ENCODE measurements around the gene KLK6. TPM values are rescaled to one million over a fixed set of nuclear protein-coding genes. Genes with fewer than 3 reads are reported as not detected.

Gene KLK6
- total RNA-seq (ENCODE audit: low replicate concordance), result 5.0 and 5.5 TPM in 2 replicates
- long read RNA-seq, transcript KLK6-202 (6 exons, 1,708 nt), result major isoform, 6 of 7 reads
- long read RNA-seq, partial matches to known transcripts, result 1 of 7 reads
- long read RNA-seq, other reads (novel, unspliced or antisense), result 0 of 7 reads

DNA sequence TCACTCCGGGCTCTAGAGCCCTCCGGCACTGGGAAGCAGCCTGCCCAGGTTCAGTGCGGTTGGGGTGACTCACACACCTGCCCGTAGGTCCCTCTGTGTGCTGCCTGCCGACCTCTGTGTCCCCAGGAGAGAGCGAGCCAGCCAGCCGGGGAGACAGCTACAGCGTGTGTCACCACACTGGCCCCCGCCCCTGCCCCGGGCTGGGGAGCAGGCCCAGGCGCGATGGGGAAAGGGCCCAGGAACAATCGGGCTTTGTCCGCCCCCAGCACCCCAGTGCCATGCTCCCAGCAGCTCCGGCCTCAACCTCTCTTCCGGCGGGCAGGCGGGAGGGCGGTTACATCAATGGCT is at the start of gene KLK6:
Gene KLK6, minus strand, starts transcription at position 179 of the 348 bp plus-strand sequence. CDS start 1,487 bp downstream, outside the sequence.
- Mint-ChIP-seq H3K36me3 (no peaks in the 10 kb centered on the region), H3K27ac (no peak within 1 kb of the TSS), H3K4me3 (no peak within 1 kb of the TSS), H3K27me3 (peaks cover 10% of the 10 kb centered on the region), H3K9me3 (no peaks in the 10 kb centered on the region), H3K4me1 (ENCODE audit: unreplicated experiment) (peaks cover 8% of the 10 kb centered on the region)
- DNase-seq (ENCODE audit: extremely low spot score, unreplicated experiment), result no peak
- TF ChIP-seq, protein P1, sequence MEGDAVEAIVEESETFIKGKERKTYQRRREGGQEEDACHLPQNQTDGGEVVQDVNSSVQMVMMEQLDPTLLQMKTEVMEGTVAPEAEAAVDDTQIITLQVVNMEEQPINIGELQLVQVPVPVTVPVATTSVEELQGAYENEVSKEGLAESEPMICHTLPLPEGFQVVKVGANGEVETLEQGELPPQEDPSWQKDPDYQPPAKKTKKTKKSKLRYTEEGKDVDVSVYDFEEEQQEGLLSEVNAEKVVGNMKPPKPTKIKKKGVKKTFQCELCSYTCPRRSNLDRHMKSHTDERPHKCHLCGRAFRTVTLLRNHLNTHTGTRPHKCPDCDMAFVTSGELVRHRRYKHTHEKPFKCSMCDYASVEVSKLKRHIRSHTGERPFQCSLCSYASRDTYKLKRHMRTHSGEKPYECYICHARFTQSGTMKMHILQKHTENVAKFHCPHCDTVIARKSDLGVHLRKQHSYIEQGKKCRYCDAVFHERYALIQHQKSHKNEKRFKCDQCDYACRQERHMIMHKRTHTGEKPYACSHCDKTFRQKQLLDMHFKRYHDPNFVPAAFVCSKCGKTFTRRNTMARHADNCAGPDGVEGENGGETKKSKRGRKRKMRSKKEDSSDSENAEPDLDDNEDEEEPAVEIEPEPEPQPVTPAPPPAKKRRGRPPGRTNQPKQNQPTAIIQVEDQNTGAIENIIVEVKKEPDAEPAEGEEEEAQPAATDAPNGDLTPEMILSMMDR (conservative IDR thresholded peaks at IDR 0.05), result no peak

DNA sequence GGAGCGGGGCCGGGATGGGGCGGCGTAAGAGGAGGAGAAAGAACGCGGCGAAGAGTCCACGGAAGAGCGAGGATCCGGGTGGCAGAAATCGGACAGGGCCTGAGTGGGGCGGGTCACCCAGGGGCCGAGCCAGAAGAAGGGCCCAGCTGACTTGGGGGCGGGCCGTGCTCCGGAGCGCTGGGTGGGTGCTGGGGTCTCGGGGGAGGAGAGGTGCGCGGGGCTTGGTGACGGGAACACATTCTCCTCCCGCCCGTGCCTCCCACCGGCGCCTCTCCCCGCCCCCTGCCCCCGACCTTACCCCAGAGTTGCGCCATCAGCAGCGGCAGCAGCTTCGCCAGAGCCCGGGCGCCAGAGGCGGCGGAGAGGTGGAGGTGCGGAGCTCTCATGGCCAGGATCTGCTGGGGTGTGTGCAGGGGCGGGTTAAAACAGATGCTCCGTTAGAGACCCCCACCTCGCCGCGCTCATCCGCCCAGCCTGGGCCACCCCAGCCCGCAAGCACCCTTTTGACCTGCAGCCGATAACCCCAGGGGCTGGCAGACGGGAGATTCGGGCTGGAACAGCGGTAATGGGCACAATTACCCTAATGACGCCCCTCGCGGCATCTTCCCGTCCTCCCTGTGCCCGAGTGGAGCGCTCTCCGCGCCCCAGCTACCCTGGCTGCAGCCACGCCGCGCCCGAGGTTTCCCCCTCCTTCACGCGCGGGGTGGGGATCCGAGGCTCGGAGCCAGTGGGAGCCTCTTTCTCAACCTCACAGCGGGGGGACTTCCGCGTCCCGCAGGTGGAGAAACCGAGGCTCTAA is 49.6 kb upstream of the KLK6 start:
- Mint-ChIP-seq H3K27me3 (peaks cover 82% of the 10 kb centered on the region), H3K36me3 (no peaks in the 10 kb centered on the region), H3K4me3 (peak overlapping the region; percentile 85), H3K9me3 (no peaks in the 10 kb centered on the region), H3K4me1 (ENCODE audit: unreplicated experiment) (no peaks in the 10 kb centered on the region), H3K27ac (no peak overlapping the region)
- TF ChIP-seq, protein P1 (conservative IDR thresholded peaks at IDR 0.05), result no peak
- DNase-seq (ENCODE audit: extremely low spot score, unreplicated experiment), result no peak

DNA sequence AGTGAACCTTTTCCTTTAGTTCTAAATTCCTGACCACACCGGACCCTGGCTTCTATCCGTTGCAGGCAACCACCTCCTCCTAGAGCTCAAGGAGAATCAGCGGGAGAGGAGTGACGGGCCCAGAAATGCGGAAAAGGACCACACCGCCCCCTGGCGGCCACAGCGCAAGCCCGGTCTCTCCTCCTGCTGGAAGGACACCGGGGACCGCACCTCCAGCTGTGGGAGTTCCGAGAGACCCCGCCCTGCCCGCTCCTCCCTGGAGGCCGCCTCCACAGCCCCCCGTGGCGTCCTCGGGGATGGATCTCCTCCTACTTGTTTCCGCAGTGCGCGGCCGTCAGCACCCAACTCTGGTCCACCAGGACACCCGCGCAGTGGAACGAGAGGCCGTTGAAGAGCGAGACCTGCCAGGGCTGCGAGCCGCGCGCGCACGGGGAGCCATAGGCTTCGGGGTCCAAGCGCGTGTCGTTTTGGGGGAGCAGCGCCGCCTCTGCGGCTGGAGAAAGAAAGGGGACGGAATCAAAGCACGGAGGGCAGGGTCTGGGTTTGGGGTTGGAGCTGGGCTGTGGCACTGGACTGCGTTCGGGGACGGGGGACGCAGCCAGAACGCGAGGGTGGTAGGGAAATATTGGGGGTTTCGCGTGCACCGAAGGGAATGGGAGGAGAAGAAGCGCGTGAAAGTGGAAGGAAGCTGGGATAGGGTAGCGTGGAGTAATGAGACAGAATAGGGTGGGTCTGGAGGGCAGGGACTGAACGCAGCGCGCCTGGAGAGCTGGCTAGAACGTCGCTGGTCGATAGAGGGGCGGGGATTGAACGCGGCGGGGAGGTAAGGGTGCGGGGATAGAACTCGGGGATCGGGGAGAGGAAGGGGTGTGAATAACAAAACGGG is 47.6 kb upstream of the KLK6 start:
- H3K4me3 Mint-ChIP-seq, result peak overlapping the region; percentile 88
- H3K27ac Mint-ChIP-seq, result peak overlapping the region; percentile 41

DNA sequence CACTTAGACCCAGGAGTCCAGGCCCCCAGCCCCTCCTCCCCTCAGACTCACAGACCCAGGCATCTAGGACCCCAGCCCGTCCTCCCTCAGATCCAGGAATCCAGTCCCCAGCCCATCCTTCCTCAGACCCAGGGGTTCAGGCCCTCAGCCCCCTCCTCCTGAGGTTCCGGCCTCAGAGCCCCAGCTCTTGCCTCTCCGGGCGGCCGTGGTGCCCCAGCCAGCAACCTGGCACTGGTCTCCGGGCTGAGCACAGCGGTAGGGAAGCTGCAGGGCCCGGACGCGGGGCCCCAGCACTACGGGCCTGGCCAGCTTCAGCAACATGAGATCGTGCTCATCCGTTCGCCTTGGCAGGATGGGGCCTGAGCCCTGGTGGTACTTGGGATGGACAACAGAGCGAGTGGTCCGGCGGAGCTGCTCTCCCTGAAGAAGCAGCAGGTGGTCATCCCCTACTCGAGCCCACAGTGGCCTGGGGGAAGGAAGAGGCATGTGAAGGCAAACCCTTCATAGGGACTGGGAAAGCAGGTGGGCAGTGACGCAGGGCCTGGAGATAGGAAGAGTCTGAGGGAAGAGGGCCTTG is 46.4 kb upstream of the KLK6 start:
- H3K27me3 Mint-ChIP-seq, result peaks cover 79% of the 10 kb centered on the region
- TF ChIP-seq, protein P1 (conservative IDR thresholded peaks at IDR 0.05), result no peak
- no peaks in the 10 kb centered on the region for H3K9me3 Mint-ChIP-seq
- no peak for DNase-seq (ENCODE audit: extremely low spot score, unreplicated experiment)
- peak overlapping the region; percentile 58 for H3K4me3 Mint-ChIP-seq
- no peaks in the 10 kb centered on the region for H3K4me1 Mint-ChIP-seq (ENCODE audit: unreplicated experiment)
- no peak overlapping the region for H3K27ac Mint-ChIP-seq
- H3K36me3 Mint-ChIP-seq, result no peaks in the 10 kb centered on the region

More for the DNA sequence above, 47.6 kb upstream of the KLK6 start:
- peaks cover 83% of the 10 kb centered on the region for H3K27me3 Mint-ChIP-seq
- DNase-seq (ENCODE audit: extremely low spot score, unreplicated experiment), result peak; percentile 74
- H3K4me1 Mint-ChIP-seq (ENCODE audit: unreplicated experiment), result no peaks in the 10 kb centered on the region
- TF ChIP-seq, protein P1 (conservative IDR thresholded peaks at IDR 0.05), result peak; percentile 76
- H3K9me3 Mint-ChIP-seq, result no peaks in the 10 kb centered on the region
- H3K36me3 Mint-ChIP-seq, result no peaks in the 10 kb centered on the region

DNA sequence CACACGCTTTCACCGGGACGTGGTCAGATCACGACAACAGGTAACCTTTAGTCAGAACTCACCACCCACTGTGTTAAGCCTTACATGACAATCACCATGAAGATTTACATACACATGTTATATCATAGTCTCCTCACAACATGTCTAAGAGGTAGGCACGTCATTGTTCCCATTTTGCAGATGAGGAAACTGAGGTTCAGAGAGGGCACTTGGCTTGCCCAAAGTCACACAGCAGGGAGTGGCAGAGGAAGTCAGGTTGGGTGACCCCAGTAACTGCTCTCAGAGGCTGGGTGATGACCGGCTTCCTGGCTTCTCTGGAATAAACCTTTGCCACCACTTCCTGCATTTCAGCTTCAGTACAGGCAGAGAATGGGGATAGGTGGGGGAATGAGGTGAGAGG is 44.9 kb upstream of the KLK6 start:
- no peaks in the 10 kb centered on the region for H3K36me3 Mint-ChIP-seq
- no peaks in the 10 kb centered on the region for H3K9me3 Mint-ChIP-seq
- H3K27me3 Mint-ChIP-seq, result peaks cover 80% of the 10 kb centered on the region
- TF ChIP-seq, protein P1 (conservative IDR thresholded peaks at IDR 0.05), result no peak
- no peak for DNase-seq (ENCODE audit: extremely low spot score, unreplicated experiment)
- H3K4me1 Mint-ChIP-seq (ENCODE audit: unreplicated experiment), result no peaks in the 10 kb centered on the region
- no peak overlapping the region for H3K27ac Mint-ChIP-seq
- H3K4me3 Mint-ChIP-seq, result no peak overlapping the region

Measured in type B pancreatic cell (in vitro differentiated cells).